GM19328 (cell line): Measurements from ENCODE around the gene OTUB2.

Experiments
- ATAC-seq: cut with Tn5 transposase; IDR thresholded peaks from one replicate; pipeline ENCODE4 v1.9.1; 2021; ENCODE audit warnings: mild to moderate bottlenecking, moderate library complexity; ENCODE audit not compliant: unreplicated experiment

OTUB2 gene

GRCh38 chr14:94038921-94039629, 12.9 kb downstream of the OTUB2 start:
- no peak for ATAC-seq

DNA sequence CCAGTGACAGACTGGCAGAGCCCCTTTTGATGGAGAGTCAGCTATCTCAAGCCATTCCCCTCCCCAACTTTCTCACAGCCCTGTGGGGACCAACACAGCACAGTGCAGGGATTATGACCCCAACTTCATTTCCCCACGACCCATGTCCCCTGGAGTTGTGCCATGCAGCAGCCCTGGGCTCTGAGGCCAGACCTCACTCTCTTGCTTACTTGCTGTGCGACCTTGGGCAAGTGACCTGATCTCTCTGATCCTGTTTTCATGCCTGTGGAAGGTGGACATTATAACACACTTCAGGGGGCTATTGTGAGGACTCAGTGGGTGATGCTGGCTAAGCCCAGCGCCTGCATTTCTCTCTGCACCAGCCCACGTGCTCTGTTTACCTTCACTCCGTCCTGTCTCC, 14.1 kb downstream of the OTUB2 start:
- no peak for ATAC-seq

DNA sequence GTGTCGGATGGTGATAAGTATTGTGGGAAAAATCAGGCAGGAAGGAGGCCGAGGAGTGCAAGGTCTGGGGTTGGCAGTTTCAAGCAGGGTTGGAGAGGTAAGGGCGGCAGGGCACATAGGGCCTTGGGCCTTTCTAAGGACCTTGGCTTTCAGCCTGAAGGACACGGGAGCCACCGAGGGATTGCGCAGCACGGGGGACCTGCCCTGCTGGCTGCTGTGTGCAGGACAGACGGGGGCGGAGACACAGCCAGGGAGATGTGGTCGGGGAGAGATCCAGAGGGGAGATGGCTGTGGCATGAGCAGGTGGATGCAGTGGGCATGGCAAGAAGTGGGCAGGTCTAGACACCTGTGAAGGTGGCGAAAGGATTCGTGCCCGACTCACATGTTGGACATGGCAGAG, 14.7 kb downstream of the OTUB2 start:
- no peak for ATAC-seq

- ATAC-seq = no peak
These were observed 15.6 kb downstream of the OTUB2 start for GRCh38 chr14:94041551-94042346.

DNA sequence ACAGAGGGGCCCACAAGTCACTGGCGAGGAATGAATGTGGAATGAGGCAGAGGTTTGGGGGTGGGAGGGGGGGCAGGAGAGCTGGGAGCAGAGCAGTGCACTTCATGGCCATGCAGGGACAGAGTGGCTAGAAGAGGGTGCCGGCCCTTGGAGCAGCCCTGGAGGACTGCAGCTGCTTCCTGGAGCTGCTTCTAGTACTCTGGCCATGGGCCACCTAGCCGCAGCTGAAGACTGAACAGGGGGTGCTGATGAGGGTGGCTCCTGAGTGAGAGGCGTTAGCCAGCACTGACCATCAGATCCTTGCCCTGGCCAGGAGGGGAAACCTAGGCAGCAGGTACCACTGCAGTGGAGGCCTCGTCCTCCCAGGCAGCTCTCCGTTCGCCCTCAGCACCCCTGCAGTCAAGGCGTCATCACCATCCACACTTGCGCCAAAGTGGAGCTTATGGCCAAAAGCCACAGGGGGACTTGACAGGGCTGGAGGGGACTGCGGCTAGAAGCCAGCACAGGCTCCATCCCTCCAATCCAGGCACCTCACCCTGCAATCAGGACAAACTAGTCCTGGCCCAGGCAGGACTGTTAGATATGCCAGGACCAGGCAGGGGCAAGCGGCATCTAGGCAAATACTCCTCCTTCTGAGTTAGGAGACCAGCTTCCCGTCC, 16.4 kb downstream of the OTUB2 start:
- ATAC-seq = no peak

DNA sequence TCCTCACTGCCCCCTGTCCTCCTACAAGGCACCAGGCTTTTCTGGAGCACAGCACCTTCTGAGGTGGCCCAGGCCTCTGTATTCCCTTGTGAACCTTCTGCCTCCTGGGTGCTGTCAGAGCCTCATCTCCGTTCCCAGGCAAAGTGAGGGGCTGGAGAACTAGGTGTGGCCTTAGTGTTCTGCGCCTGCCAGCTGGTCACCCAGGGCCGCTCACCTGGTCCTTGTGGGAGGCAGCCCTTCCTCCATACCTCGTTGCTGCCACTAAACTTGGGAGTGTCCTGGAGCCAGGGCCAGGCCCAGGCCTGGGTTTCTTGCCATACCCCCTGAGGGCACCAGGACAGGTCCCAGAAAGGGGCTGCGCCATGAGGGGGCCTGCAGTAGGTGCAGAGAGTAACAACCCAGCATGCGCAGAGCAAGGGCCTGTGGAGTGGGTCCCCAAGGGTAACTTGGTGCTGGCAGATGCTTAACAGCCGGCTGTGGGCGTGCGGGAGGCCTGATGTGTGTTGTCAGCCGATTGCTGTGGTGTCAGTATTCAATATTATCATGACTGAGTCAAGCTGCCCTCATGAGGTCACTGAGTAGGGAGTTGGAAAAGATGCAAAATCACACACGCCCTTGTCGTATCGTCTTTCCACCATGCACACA, 17.1 kb downstream of the OTUB2 start:
- ATAC-seq = no peak

GRCh38 chr14:94043756-94044475, 17.8 kb downstream of the OTUB2 start:
- ATAC-seq = no peak

GRCh38 chr14:94044476-94045091, 18.4 kb downstream of the OTUB2 start:
- no peak for ATAC-seq

GRCh38 chr14:94045101-94045500, 19.0 kb downstream of the OTUB2 start:
- ATAC-seq = no peak

GRCh38 chr14:94045563-94046345, 19.6 kb downstream of the OTUB2 start:
- ATAC-seq = no peak

GRCh38 chr14:94046696-94047250, 20.6 kb downstream of the OTUB2 start:
- ATAC-seq = no peak

DNA sequence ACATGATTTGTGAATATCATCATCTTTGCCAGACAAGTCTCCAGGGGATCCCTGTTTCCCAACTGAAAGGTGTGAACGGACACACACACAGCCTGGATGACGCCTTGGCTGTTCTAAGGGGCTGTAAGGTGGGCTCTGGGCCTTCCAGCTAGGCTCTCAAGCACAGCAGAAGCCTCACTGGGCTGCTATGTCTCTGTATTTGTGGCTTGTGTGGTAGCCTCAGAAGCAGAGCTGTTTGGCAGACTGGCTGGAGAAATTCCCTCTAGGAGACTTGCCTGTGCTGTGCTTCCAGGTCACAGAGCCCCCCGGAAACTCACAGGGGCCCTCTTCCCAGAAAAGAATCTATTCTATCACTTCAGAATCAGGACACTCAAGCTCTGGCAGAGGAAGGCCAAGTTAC, 21.4 kb downstream of the OTUB2 start:
- no peak for ATAC-seq

DNA sequence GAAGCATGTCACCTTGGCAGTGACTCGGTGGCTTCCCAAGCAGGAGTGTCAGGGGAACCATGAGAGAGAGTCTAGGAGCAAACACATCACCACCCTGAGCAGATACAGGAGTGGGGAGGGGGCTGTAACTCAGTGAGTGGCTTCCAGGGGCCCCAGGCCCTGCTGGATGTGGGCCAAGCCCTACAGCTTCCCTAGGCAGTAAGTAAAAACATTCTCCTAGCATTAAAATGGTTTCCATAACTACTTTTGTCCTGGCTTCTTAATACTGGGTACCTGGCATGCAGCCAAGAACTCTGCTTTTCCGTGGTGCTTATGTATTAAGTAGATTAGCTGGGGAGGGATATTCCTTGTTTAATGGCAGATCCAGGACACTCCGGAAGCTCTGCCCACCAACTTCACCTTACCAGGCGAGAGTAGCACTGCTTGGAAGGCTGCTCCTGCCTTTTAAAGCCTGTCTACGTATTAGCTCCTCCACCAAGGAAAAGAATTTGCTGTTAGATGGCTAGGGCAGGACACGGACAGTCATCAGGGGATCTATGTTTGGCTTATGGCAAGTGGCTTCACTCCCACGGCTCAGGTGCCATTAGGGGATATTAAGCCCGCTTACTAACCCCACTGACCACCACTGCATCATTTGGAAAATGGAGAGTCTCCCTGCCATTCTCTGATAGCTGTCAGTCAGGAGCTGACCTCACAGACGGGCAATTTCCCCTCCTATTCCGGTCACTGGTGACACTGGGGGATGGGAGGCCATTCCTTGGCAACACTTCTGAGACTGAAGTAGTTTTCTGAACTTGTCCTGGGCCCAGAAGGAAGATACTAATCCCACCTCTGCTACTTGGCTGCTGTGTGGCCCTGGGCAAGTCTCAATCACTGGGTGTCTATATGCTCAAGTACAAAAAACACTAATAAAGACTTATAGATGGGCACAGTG, 22.8 kb downstream of the OTUB2 start:
- no peak for ATAC-seq

- ATAC-seq = no peak
These were observed 23.5 kb downstream of the OTUB2 start for GRCh38 chr14:94049625-94050023.

GRCh38 chr14:94050231-94050880, 24.2 kb downstream of the OTUB2 start:
- ATAC-seq = no peak

GRCh38 chr14:94051115-94051514, 25.0 kb downstream of the OTUB2 start:
- ATAC-seq = no peak

DNA sequence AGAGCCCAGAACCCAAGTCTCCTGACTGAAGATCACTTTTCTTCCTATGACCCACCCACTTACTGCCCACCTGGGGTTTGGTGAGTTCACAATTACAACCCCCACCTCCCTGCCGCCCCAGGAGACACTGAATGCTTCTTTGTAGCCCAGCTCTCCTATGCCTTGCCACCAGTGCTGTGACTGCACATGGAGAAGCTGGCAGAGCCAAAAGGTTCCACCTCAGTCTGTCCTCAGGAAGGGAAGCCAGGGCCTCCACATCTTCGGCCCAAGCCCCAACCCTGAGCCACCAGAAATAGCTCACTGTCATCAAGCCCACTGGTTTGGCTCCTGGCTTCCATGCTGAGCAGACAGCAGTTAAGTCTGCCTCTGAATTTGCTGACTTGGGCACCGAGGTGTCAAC, 25.6 kb downstream of the OTUB2 start:
- ATAC-seq = no peak

- no peak for ATAC-seq
These were observed 26.1 kb downstream of the OTUB2 start for GRCh38 chr14:94052199-94052598.
